Hematopoietic multipotent progenitor cell (in vitro differentiated cells): ENCODE results near the gene CPED1. TPM values are rescaled to one million over a fixed set of nuclear protein-coding genes. Genes with fewer than 3 reads are reported as not detected.
"Not testable (repeated sequence)": the region's sequence is repeated elsewhere in the genome, so short reads cannot be mapped to it uniquely, and the experiment has no call there.

ENCODE experiments used
- DNase-seq, 3 donors: peaks; one replicate each; pipeline ENCODE4 v3.0.0-alpha.2; 2011 to 2015; ENCODE audit warnings: low read depth in 2 of 3, low spot score in 2 of 3
- total RNA-seq: library from RNA; depleted of rRNA; stranded (reverse); fragments of >200 nt; gene quantifications from one replicate; pipeline ENCODE4 v1.2.3, GENCODE V29; 2012

CPED1 gene
- total RNA-seq, 1 donor = 9.2 TPM

DNA sequence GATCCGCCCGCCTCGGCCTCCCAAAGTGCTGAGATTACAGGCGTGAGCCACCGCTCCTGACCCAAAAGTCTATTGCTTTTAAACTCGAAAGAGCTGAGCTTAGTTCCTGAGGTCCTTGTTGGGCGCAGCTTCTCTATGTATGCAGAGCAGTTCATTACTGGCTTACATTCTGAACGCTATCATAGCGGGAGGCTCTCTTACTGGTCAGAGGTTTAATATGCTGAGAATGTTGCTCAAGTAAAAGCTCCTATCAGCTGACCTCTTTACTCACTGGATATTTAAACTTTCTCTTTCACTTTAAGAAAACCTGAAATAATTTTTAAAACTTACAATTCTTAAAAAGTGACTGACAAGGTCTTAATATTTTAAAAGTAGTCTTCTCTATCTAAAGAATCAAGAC is 179.5 kb downstream of the CPED1 start:
- no peak for DNase-seq

DNA sequence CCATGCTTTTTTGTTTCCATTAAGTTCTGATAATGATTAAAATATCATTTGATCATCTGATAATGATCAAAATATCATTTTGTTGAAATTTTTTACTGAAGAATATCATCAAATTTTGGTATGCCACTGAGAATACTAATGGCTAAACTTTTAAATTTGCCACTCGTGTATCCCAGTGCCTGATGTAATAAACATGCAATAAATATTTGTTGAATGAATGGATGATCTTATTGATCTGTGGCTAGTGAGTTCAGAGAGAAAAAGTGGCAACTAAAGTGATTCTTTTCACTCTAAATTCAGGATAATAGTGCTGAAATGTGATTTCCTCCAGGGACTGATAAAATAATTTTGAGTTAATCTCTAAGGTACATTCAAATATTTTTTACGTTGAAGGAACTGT is 181.0 kb downstream of the CPED1 start:
- DNase-seq = no peak

DNA sequence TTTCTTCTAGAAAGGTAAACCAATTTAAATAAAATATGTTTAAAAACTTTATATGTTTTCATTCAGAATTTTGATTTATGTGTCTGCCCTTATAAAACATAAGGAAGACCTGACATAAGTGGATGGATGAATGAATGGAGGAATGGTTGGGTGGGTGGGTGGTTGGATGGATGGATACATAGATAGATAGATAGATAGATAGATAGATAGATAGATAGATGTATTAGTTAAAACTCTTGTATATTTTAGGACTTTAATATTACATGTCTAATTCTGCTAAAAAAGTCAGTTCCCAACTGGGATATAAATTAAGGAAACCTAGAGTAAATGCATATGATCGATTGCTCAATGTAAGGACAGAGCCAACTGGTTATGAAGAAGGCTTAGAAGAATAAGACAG is 184.0 kb downstream of the CPED1 start:
- DNase-seq = no peak

GRCh38 chr7:121175826-121176225 is 187.3 kb downstream of the CPED1 start:
- no peak for DNase-seq

DNA sequence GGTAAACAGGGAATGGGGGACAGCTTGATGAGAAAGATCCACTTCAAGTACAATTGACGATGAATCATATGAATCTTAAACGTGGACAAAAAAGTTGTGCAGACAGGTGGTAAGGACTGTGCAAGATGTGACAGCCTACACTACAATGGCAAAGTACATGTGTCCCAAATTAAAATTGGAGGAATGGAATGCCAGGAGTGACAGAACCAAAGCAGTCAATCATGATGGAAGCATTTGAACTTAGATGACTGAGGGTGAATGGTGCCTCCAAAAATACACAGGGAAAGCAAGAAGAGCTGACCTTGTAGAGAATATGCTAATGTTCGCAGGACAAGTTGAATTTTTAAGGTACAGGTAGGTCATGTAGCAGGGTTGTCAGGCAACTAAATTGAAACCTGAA is 189.9 kb downstream of the CPED1 start:
- DNase-seq = no peak

DNA sequence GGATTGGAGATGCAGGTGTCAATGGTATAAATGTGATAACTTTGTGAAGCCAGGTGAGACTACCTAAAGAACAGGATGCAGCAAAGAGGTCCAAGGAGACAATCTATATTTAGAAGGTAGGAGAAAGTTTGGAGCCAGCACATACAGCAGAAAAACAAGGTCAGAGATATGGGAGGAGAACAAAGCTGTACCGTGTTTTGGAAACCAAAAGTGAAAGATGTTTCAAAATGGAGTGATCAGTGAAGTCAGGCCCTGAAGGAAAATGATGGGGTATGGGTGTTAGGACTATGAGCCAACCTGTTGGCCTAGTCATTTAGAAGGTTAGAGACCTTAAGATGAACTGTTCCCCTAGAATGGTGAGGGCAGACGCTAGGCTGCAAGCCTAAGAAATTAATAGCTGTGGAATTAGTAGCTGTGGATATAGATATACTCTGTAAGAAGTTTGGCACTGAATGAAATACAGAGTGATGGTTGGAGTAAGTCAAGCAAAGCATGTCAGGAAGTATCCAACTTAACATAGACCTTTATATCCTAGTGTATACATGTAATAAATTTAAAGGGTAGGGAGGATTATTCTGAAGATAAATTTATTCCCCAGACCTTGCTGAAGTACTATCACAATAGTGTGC is 190.5 kb downstream of the CPED1 start:
- no peak for DNase-seq

DNA sequence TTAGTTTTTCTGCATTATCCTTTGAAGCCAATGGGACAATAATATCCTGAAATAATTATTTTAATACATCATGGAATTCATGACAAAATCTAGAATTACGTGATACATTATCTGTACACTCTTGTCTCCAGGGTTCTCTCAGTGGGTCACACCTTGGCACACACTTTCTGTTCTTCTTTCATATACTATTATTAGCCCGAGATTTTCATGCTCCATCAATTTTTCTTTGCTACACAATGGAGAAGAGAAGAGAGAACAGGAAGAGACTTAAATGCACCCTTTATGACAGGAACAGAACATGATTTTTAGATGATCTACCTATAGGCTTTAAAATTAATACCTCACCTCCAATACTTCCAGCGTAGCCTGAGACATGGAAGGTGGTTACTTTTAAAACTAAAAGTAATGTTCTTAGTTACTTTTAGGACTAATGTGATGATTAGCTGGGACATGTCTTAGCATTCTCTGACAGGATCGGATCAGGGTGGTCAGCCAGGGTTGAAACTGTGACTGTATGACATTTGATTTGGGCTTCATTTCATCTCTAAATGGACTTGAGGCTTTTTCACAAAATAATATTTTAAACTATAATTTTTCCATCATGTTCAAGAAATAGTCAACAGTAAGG is 192.0 kb downstream of the CPED1 start:
- peak in 1 of 3 donors; percentile 2 for DNase-seq

DNA sequence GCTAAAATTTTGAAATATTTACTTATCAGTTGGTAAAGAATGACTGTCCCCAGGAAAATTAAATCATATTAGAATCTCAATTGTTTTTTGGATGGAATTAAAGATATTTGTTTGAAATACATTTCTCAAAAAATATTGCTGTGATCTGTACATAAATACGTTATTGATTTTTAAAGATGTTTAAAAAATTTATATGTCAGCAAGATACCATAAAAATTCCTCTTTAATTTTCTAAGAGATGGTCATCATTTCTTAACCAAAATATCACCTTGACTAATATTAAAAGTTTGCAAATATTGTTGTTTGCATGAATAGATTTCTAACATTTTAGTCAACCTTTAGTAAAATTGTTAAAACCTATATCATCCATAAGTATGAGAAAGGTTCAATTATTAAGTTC is 192.8 kb downstream of the CPED1 start:
- no peak for DNase-seq

DNA sequence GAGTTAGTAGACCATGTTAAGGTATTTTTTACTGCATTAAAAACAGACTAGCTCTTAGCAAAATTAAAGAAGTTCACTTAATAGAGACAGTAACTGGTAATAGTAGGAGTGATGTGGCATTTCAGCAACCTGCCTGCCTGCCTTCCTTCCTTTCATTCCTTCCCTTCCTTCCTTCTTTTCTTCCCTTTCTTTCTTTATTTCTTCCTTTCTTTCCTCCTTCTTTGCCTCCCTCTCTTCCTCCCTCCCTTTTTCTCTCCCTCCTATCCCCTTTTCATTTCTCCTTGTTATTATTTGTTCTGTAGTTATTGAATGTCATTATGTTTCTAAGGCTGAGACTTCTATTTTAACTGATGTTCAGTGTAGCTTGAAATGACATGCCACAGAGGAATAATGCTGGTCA is 193.8 kb downstream of the CPED1 start:
- no peak for DNase-seq

GRCh38 chr7:121182902-121183301 is 194.4 kb downstream of the CPED1 start:
- DNase-seq = no peak

- DNase-seq = not testable (repeated sequence)
Observed at GRCh38 chr7:121183883-121184282, 195.4 kb downstream of the CPED1 start.

DNA sequence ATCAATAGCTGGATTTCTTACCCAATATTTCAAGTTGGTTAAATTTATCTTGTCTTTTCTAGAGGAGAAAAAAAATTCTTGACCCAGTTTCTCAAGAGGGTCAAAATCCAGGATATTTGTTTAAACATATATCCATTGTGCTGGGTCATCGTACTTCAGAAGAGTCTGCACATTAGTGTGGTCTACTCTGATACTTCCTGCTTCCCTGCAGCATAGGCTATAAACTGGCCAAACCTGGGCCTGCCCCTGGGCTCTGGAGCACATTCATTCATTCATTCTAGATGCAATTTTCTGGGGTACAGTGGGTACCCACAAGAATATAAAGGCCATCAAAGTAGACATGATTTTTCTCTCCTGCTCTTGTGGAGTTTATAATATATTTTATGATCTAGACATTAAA is 198.2 kb downstream of the CPED1 start:
- DNase-seq = no peak

DNA sequence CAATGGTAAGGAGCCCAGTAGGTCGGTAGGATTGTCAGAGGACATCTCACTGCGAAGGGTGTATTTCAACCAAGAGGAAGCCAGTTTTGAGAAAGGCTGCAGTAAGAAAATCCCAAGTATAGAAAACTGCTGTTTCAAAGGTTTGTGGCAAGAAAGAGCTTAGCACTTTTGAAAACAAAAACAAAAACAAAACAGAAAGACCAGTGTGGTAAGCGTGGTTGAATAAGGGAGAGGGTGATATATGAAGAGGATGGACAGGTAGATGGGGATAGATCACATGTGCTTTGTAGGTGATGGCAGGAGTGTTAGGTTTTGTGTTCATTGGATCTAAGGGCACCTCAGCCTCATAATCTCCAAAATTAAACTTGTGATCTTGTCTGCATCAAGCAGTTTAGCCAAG is 198.7 kb downstream of the CPED1 start:
- no peak for DNase-seq

DNA sequence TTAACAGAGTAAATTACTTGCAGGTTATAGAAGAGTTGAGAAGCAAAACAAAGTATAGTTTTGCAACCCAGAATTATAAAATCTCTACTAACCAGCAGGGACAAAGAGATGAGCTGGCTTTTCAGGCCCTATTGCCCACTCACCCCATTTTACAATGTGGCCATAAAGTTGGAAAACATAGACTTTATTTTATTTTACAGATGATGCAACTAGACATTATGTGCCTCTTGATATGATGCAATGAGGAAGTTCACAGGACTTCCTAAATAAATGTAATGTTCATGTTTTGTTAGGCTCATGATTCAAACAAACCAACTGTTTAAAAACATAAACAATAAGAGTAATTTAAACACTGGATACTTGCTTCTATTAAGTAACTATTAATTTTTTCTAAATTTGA is 199.2 kb downstream of the CPED1 start:
- DNase-seq = peak in 1 of 3 donors; percentile 17

DNA sequence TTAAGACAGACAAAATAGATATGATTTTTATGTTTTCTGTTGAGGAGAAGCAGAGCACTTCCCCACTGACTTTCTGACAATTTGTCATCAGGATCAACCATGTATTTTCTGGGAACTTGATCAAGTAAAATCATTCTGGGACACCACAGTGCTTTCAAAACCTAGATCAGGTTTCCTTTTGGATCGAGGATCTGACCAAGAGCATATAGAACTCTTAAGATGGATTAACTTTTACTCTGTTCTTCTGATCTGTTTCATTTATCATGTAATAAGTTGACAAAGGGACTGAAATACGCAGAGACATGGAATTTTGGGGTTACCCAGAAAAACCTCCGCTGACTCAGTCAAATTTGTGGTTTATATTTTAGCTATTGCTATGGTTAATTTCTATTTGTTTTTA is 204.3 kb downstream of the CPED1 start:
- no peak for DNase-seq

- no peak for DNase-seq
Observed at GRCh38 chr7:121195010-121195409, 206.5 kb downstream of the CPED1 start.

DNA sequence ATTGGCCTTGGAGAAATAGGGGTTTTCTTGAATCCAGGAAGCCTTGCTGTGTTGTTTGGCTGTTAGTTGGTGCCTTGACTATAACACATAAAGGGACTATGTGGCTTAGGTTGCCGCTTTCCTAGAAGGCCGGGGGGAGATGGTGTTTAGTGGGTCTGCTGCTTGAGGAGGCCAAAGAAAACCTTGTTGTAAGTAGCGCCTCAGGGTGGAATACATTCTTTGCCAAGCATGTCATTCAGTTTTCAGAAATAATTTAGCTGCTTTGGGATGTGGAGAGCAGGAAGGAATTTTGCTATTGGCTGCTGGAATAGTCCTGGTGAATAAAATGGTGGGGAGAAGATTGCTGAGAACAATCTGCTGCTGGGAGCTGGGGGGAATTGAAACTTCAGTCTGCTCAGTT is 207.4 kb downstream of the CPED1 start:
- DNase-seq = no peak

- no peak for DNase-seq
Observed at GRCh38 chr7:121196286-121196685, 207.8 kb downstream of the CPED1 start.

GRCh38 chr7:121197455-121197854 is 208.9 kb downstream of the CPED1 start:
- no peak for DNase-seq

GRCh38 chr7:121198502-121198901 is 210.0 kb downstream of the CPED1 start:
- no peak for DNase-seq

DNA sequence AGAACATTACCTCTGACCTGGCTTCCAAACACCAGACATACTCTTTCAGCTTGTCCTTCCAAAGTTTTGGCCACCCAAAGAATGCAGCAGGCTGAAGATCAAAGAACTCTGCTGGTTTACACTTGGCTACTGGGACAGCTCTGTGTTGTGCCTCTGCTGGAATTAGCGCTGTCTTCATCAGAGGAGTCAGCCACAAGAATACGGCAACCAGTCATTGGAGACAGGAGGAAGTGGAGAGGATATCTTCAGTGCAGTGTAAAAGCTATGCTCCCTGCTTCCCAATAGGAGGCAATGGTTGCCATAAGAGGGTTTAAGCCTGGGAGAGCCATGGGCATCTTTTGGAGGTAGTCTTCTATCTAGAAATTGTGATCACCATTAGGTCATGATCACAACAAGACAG is 213.6 kb downstream of the CPED1 start:
- DNase-seq = no peak

DNA sequence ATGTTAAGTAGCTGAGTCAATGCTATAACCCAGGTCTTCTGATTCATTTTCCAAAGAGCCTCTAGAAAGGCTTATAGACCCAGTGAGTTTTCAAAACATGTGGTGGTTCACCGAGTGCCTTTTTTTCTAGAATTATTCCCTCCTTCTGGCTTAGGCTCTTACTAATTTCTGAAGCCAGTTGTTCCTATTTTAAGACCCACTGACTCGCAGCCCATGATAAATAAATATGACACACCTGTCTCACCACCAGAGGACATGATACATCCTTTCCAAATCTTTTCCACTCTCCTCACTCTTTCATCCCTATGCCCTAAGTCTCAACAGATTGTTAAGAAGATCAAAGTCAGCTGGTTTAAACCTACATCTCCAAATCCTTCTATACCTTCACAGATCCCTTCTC is 214.3 kb downstream of the CPED1 start:
- no peak for DNase-seq

GRCh38 chr7:121204537-121204936 is 216.0 kb downstream of the CPED1 start:
- no peak for DNase-seq
